ENCODE measurements around the gene SEC62. TPM values are rescaled to one million over a fixed set of nuclear protein-coding genes. Genes with fewer than 3 reads are reported as not detected.

SEC62 gene
- total RNA-seq, 1 donor from 2014 or later: 99.2 TPM

GRCh38 chr3:169984292-169984691, 17.7 kb downstream of the SEC62 start:
- Mint-ChIP-seq H3K9me3 (ENCODE audit: low read depth) (no peaks in the 10 kb centered on the region), H3K36me3 (ENCODE audit: low read depth) (peaks cover 46% of the 10 kb centered on the region), H3K27ac (ENCODE audit: unreplicated experiment) (no peak overlapping the region), H3K27me3 (ENCODE audit: low read depth) (no peaks in the 10 kb centered on the region), H3K4me1 (ENCODE audit: low read depth) (no peaks in the 10 kb centered on the region), H3K4me3 (ENCODE audit: unreplicated experiment) (no peak overlapping the region)
- no peak for TF ChIP-seq CTCF (IDR thresholded peaks at IDR 0.05)
- DNase-seq (ENCODE audit: low spot score): no peak

GRCh38 chr3:169990431-169990830, 23.8 kb downstream of the SEC62 start:
- no peak overlapping the region for H3K27ac Mint-ChIP-seq (ENCODE audit: unreplicated experiment)
- H3K36me3 Mint-ChIP-seq (ENCODE audit: low read depth): peaks cover 16% of the 10 kb centered on the region
- H3K9me3 Mint-ChIP-seq (ENCODE audit: low read depth): no peaks in the 10 kb centered on the region
- no peak for TF ChIP-seq CTCF (IDR thresholded peaks at IDR 0.05)
- DNase-seq (ENCODE audit: low spot score): no peak
- no peak overlapping the region for H3K4me3 Mint-ChIP-seq (ENCODE audit: unreplicated experiment)
- no peaks in the 10 kb centered on the region for H3K27me3 Mint-ChIP-seq (ENCODE audit: low read depth)
- peaks cover 2% of the 10 kb centered on the region for H3K4me1 Mint-ChIP-seq (ENCODE audit: low read depth)

- Mint-ChIP-seq H3K27me3 (ENCODE audit: low read depth) (no peaks in the 10 kb centered on the region), H3K9me3 (ENCODE audit: low read depth) (no peaks in the 10 kb centered on the region), H3K4me3 (ENCODE audit: unreplicated experiment) (no peak overlapping the region), H3K27ac (ENCODE audit: unreplicated experiment) (no peak overlapping the region), H3K36me3 (ENCODE audit: low read depth) (peaks cover 15% of the 10 kb centered on the region), H3K4me1 (ENCODE audit: low read depth) (peaks cover 2% of the 10 kb centered on the region)
- TF ChIP-seq CTCF (IDR thresholded peaks at IDR 0.05): no peak
- DNase-seq (ENCODE audit: low spot score): no peak
Observed at GRCh38 chr3:169992156-169992555, 25.5 kb downstream of the SEC62 start.

GRCh38 chr3:169992781-169993180, 26.2 kb downstream of the SEC62 start:
- Mint-ChIP-seq H3K27ac (ENCODE audit: unreplicated experiment) (no peak overlapping the region), H3K9me3 (ENCODE audit: low read depth) (no peaks in the 10 kb centered on the region), H3K4me3 (ENCODE audit: unreplicated experiment) (no peak overlapping the region), H3K4me1 (ENCODE audit: low read depth) (peaks cover 2% of the 10 kb centered on the region), H3K36me3 (ENCODE audit: low read depth) (peaks cover 15% of the 10 kb centered on the region), H3K27me3 (ENCODE audit: low read depth) (no peaks in the 10 kb centered on the region)
- TF ChIP-seq CTCF (IDR thresholded peaks at IDR 0.05): no peak
- DNase-seq (ENCODE audit: low spot score): no peak

- Mint-ChIP-seq H3K27ac (ENCODE audit: unreplicated experiment) (no peak overlapping the region), H3K4me3 (ENCODE audit: unreplicated experiment) (no peak overlapping the region), H3K9me3 (ENCODE audit: low read depth) (no peaks in the 10 kb centered on the region), H3K4me1 (ENCODE audit: low read depth) (peaks cover 2% of the 10 kb centered on the region), H3K27me3 (ENCODE audit: low read depth) (no peaks in the 10 kb centered on the region), H3K36me3 (ENCODE audit: low read depth) (peaks cover 15% of the 10 kb centered on the region)
- no peak for DNase-seq (ENCODE audit: low spot score)
- no peak for TF ChIP-seq CTCF (IDR thresholded peaks at IDR 0.05)
Observed at GRCh38 chr3:169993761-169994160, 27.2 kb downstream of the SEC62 start.
